Measurements from ENCODE around the gene ACSS1. TPM values are rescaled to one million over a fixed set of nuclear protein-coding genes. Genes with fewer than 3 reads are reported as not detected.

Gene ACSS1
- total RNA-seq, 2 experiments from 2014 or later: 17.5 to 18.2 TPM

GRCh38 chr20:25030649-25031207 lies 27.2 kb downstream of the ACSS1 start:
- Mint-ChIP-seq H3K4me3 (no peak overlapping the region), H3K27ac (no peak overlapping the region), H3K4me1 (ENCODE audit: low read depth) (peaks cover 8% of the 10 kb centered on the region), H3K9me3 (no peaks in the 10 kb centered on the region), H3K27me3 (no peaks in the 10 kb centered on the region), H3K36me3 (ENCODE audit: low read depth) (peaks cover 4% of the 10 kb centered on the region)
- ATAC-seq: no peak
- CTCF ChIA-PET: no interaction called here
- intact Hi-C loops (cut with micrococcal nuclease): no loop called here
- POLR2A ChIA-PET: no interaction called here
- DNase-seq: no peak
- no peak for TF ChIP-seq CTCF (IDR thresholded peaks at IDR 0.05)

- H3K4me3 Mint-ChIP-seq: no peak overlapping the region
- H3K27ac Mint-ChIP-seq: no peak overlapping the region
- ChIA-PET POLR2A (no interaction called here), CTCF (no interaction called here)
- H3K36me3 Mint-ChIP-seq (ENCODE audit: low read depth): peaks cover 4% of the 10 kb centered on the region
- no peak for TF ChIP-seq CTCF (IDR thresholded peaks at IDR 0.05)
- no peaks in the 10 kb centered on the region for H3K27me3 Mint-ChIP-seq
- H3K9me3 Mint-ChIP-seq: no peaks in the 10 kb centered on the region
- ATAC-seq: no peak
- peaks cover 5% of the 10 kb centered on the region for H3K4me1 Mint-ChIP-seq (ENCODE audit: low read depth)
- no peak for DNase-seq
- intact Hi-C loops (cut with micrococcal nuclease): no loop called here
These were observed 27.8 kb downstream of the ACSS1 start for GRCh38 chr20:25030007-25030648.

- Mint-ChIP-seq H3K9me3 (no peaks in the 10 kb centered on the region), H3K27me3 (no peaks in the 10 kb centered on the region), H3K36me3 (ENCODE audit: low read depth) (peaks cover 7% of the 10 kb centered on the region), H3K4me1 (ENCODE audit: low read depth) (peaks cover 3% of the 10 kb centered on the region), H3K4me3 (no peak overlapping the region), H3K27ac (no peak overlapping the region)
- no peak for ATAC-seq
- CTCF ChIA-PET: interaction anchor here (1.0 kb wide), 1 partner anchor 30 kb away, joined by 3 read pairs; no protein-coding TSS in a partner anchor
- POLR2A ChIA-PET: no interaction called here
- no peak for TF ChIP-seq CTCF (IDR thresholded peaks at IDR 0.05)
- no peak for DNase-seq
- intact Hi-C loops (cut with micrococcal nuclease): no loop called here
These were observed 31.8 kb downstream of the ACSS1 start for GRCh38 chr20:25025986-25026605.

- intact Hi-C loops (cut with micrococcal nuclease): no loop called here
- no peak overlapping the region for H3K27ac Mint-ChIP-seq
- ChIA-PET POLR2A (no interaction called here), CTCF (interaction anchor here (1.0 kb wide), 2 partner anchors 29 to 40 kb away, joined by 3 read pairs; no protein-coding TSS in a partner anchor)
- H3K36me3 Mint-ChIP-seq (ENCODE audit: low read depth): peaks cover 6% of the 10 kb centered on the region
- no peaks in the 10 kb centered on the region for H3K27me3 Mint-ChIP-seq
- TF ChIP-seq CTCF (IDR thresholded peaks at IDR 0.05): no peak
- H3K4me3 Mint-ChIP-seq: no peak overlapping the region
- no peak for ATAC-seq
- H3K4me1 Mint-ChIP-seq (ENCODE audit: low read depth): peaks cover 3% of the 10 kb centered on the region
- H3K9me3 Mint-ChIP-seq: no peaks in the 10 kb centered on the region
- DNase-seq: no peak
These were observed 32.7 kb downstream of the ACSS1 start for GRCh38 chr20:25025091-25025861.

All from activated CD8-positive, alpha-beta T cell treated with anti-CD3 and anti-CD28 coated beads for 36 hours (primary cell).